Measurements from ENCODE around the gene KLHL15. TPM values are rescaled to one million over a fixed set of nuclear protein-coding genes. Genes with fewer than 3 reads are reported as not detected.
"Not testable (repeated sequence)": the region's sequence is repeated elsewhere in the genome, so short reads cannot be mapped to it uniquely, and the experiment has no call there.

KLHL15 gene
- total RNA-seq, 1 donor from 2014 or later, result 11.3 TPM

GRCh38 chrX:24019448-24019847, 7.5 kb downstream of the KLHL15 start:
- DNase-seq (ENCODE audit: low read depth), result no peak

GRCh38 chrX:24018809-24019208, 8.2 kb downstream of the KLHL15 start:
- DNase-seq (ENCODE audit: low read depth), result no peak

- no peak for DNase-seq (ENCODE audit: low read depth)
Measured at GRCh38 chrX:24017674-24018073, 9.3 kb downstream of the KLHL15 start.

- no peak for DNase-seq (ENCODE audit: low read depth)
Measured at GRCh38 chrX:24014388-24015018, 12.5 kb downstream of the KLHL15 start.

- DNase-seq (ENCODE audit: low read depth), result no peak
Measured at GRCh38 chrX:24012266-24012665, 14.7 kb downstream of the KLHL15 start.

- no peak for DNase-seq (ENCODE audit: low read depth)
Measured at GRCh38 chrX:24005867-24006266, 21.1 kb downstream of the KLHL15 start.

- no peak for DNase-seq (ENCODE audit: low read depth)
Measured at GRCh38 chrX:24005028-24005427, 22.0 kb downstream of the KLHL15 start.

GRCh38 chrX:24002792-24003191, 24.2 kb downstream of the KLHL15 start:
- no peak for DNase-seq (ENCODE audit: low read depth)

- DNase-seq (ENCODE audit: low read depth), result no peak
Measured at GRCh38 chrX:24002167-24002566, 24.8 kb downstream of the KLHL15 start.

GRCh38 chrX:23999671-24000070, 27.3 kb downstream of the KLHL15 start:
- no peak for DNase-seq (ENCODE audit: low read depth)

- no peak for DNase-seq (ENCODE audit: low read depth)
Measured at GRCh38 chrX:23993012-23993633, 33.9 kb downstream of the KLHL15 start.

- DNase-seq (ENCODE audit: low read depth), result no peak
Measured at GRCh38 chrX:23992431-23992830, 34.6 kb downstream of the KLHL15 start.

GRCh38 chrX:23990455-23990854, 36.5 kb downstream of the KLHL15 start:
- no peak for DNase-seq (ENCODE audit: low read depth)

GRCh38 chrX:23989689-23990088, 37.3 kb downstream of the KLHL15 start:
- DNase-seq (ENCODE audit: low read depth), result no peak

GRCh38 chrX:23982891-23983290, 44.1 kb downstream of the KLHL15 start:
- no peak for DNase-seq (ENCODE audit: low read depth)

- no peak for DNase-seq (ENCODE audit: low read depth)
Measured at GRCh38 chrX:23981711-23982110, 45.3 kb downstream of the KLHL15 start.

- no peak for DNase-seq (ENCODE audit: low read depth)
Measured at GRCh38 chrX:23981222-23981621, 45.8 kb downstream of the KLHL15 start.

- peak; percentile 0 for DNase-seq (ENCODE audit: low read depth)
Measured at GRCh38 chrX:23980011-23980441, 47.0 kb downstream of the KLHL15 start.

- DNase-seq (ENCODE audit: low read depth), result no peak
Measured at GRCh38 chrX:23978491-23978890, 48.5 kb downstream of the KLHL15 start.

GRCh38 chrX:23965630-23966029, 61.4 kb downstream of the KLHL15 start:
- DNase-seq (ENCODE audit: low read depth), result not testable (repeated sequence)

GRCh38 chrX:23964191-23964590, 62.8 kb downstream of the KLHL15 start:
- no peak for DNase-seq (ENCODE audit: low read depth)

GRCh38 chrX:23959781-23960180, 67.2 kb downstream of the KLHL15 start:
- no peak for DNase-seq (ENCODE audit: low read depth)

GRCh38 chrX:23954396-23954795, 72.6 kb downstream of the KLHL15 start:
- DNase-seq (ENCODE audit: low read depth), result no peak
